ENCODE measurements around the gene CASR. TPM values are rescaled to one million over a fixed set of nuclear protein-coding genes. Genes with fewer than 3 reads are reported as not detected.

The CASR gene
- total and polyA plus RNA-seq, 9 donors: 0.08 to 2.6 (median 0.22) TPM

- WGBS, 3 donors: 89 to 93% (median 92%) methylated on average over 3 of the region's 3 CpGs
- no peak for DNase-seq
- no peaks in the 10 kb centered on the region for H3K9me3 ChIP-seq
- H3K4me1 ChIP-seq (ENCODE audit: insufficient read depth): no peaks in the 10 kb centered on the region
- intact Hi-C loops (cut with DNase I): no loop called here
- no peak overlapping the region for H3K4me3 ChIP-seq
- H3K36me3 ChIP-seq: no peaks in the 10 kb centered on the region
- H3K27ac ChIP-seq: no peak overlapping the region
- H3K27me3 ChIP-seq: no peaks in the 10 kb centered on the region
- TF ChIP-seq POLR2A (IDR thresholded peaks at IDR 0.05) (no peak), EP300 (IDR thresholded peaks at IDR 0.05) (no peak), CTCF (IDR thresholded peaks at IDR 0.05) (no peak)
Observed at GRCh38 chr3:122235147-122235546, 51.7 kb downstream of the CASR start.

- 71 to 87% (median 82%) methylated on average over 2 of the region's 2 CpGs for WGBS, 3 donors
Observed at GRCh38 chr3:122239112-122239511, 55.6 kb downstream of the CASR start.

GRCh38 chr3:122245513-122246174 lies 62.2 kb downstream of the CASR start:
- H3K4me3 ChIP-seq: no peak overlapping the region
- no peak overlapping the region for H3K27ac ChIP-seq
- WGBS, 3 donors: 23 to 41% (median 30%) methylated on average over 7 of the region's 7 CpGs
- H3K9me3 ChIP-seq: peaks cover 0 to 3% of the 10 kb centered on the region in 2 donors
- intact Hi-C loops (cut with DNase I): no loop called here
- DNase-seq: no peak
- no peaks in the 10 kb centered on the region for H3K36me3 ChIP-seq
- no peak for TF ChIP-seq EP300 (IDR thresholded peaks at IDR 0.05)
- TF ChIP-seq POLR2A (IDR thresholded peaks at IDR 0.05): no peak
- no peak for TF ChIP-seq CTCF (IDR thresholded peaks at IDR 0.05)
- H3K27me3 ChIP-seq: no peaks in the 10 kb centered on the region
- H3K4me1 ChIP-seq (ENCODE audit: insufficient read depth): no peaks in the 10 kb centered on the region

More at GRCh38 chr3:122239112-122239511, 55.6 kb downstream of the CASR start:
- Histone ChIP-seq H3K27ac (no peak overlapping the region), H3K27me3 (no peaks in the 10 kb centered on the region), H3K4me1 (ENCODE audit: insufficient read depth) (no peaks in the 10 kb centered on the region), H3K4me3 (no peak overlapping the region), H3K9me3 (no peaks in the 10 kb centered on the region), H3K36me3 (no peaks in the 10 kb centered on the region)
- DNase-seq: no peak
- no peak for TF ChIP-seq EP300 (IDR thresholded peaks at IDR 0.05)
- no peak for TF ChIP-seq POLR2A (IDR thresholded peaks at IDR 0.05)
- TF ChIP-seq CTCF (IDR thresholded peaks at IDR 0.05): no peak
- intact Hi-C loops (cut with DNase I): no loop called here

GRCh38 chr3:122246199-122246598 lies 62.7 kb downstream of the CASR start:
- 4 to 23% (median 7%) methylated on average over 4 of the region's 4 CpGs for WGBS, 3 donors
- H3K4me3 ChIP-seq: no peak overlapping the region

More at GRCh38 chr3:122246199-122246598, 62.7 kb downstream of the CASR start:
- intact Hi-C loops (cut with DNase I): no loop called here
- H3K4me1 ChIP-seq (ENCODE audit: insufficient read depth): no peaks in the 10 kb centered on the region
- H3K27ac ChIP-seq: no peak overlapping the region
- TF ChIP-seq CTCF (IDR thresholded peaks at IDR 0.05): no peak
- no peak for TF ChIP-seq POLR2A (IDR thresholded peaks at IDR 0.05)
- TF ChIP-seq EP300 (IDR thresholded peaks at IDR 0.05): no peak
- H3K9me3 ChIP-seq: peaks cover 0 to 3% of the 10 kb centered on the region in 2 donors
- no peaks in the 10 kb centered on the region for H3K36me3 ChIP-seq
- no peak for DNase-seq
- H3K27me3 ChIP-seq: no peaks in the 10 kb centered on the region

All from ovary (tissue), 9 donors.